D721Med (cell line): ENCODE results near the gene MCEMP1.

Source experiments
- DNase-seq: peaks from one replicate; pipeline ENCODE4 v3.0.0; 2011; ENCODE audit warnings: low spot score; ENCODE audit not compliant: insufficient read length
- FAIRE-seq: peaks from 2 replicates; lab custom pipeline; 2011; peaks lifted over from hg19 to GRCh38; lab: Jason Lieb, UNC
- CTCF ChIP-seq: IDR thresholded peaks from 2 replicates; pipeline ENCODE4 v1.5.1; 2012; ENCODE audit warnings: mild to moderate bottlenecking, control low read depth; ENCODE audit not compliant: insufficient read depth; ENCODE audit errors: missing control alignments

Gene MCEMP1, protein sequence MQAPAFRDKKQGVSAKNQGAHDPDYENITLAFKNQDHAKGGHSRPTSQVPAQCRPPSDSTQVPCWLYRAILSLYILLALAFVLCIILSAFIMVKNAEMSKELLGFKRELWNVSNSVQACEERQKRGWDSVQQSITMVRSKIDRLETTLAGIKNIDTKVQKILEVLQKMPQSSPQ

GRCh38 chr19:7676854-7677253 is at the start of gene MCEMP1:
Gene MCEMP1 (plus strand): TSS chr19:7677090. CDS start chr19:7677121, 31 bp downstream.
- FAIRE-seq: no peak
- no peak for TF ChIP-seq CTCF
- DNase-seq: no peak

GRCh38 chr19:7627166-7627565 is 49.7 kb upstream of the MCEMP1 start:
- FAIRE-seq: no peak
- no peak for TF ChIP-seq CTCF
- DNase-seq: no peak

DNA sequence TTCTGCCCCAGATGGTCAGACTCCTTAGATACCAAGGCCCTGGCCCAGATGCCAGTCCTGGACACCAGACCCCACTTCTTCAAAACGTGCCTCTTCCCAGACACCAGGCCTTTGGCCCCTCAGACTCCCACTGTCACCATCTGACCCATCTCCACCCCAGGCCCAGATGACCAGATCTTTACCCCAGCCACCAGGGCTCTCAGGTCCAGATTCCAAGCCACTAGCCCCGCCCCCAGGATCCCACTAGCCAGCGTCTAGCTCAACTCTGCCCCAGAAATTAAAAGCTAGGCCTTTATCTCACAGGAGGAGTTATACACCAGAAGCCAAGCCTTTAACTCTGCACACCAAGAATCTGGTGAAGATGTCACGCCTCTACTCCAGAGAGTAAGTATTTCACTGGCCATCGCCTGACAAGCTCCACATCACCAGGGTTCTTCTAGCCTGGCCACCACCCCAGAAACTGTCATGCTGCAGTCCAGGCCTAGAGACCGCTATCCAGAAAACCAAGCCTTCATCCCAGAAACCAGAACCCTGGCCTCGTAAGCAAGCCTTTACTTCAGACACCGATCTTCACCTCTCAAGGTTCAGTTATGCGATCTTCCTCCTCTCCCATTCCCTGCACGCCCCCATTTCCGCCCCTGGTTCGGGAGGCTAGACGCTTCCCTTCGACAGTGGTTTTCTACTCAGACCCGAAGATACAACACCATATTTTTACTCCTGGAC is 48.1 kb upstream of the MCEMP1 start:
- no peak for TF ChIP-seq CTCF
- FAIRE-seq: no peak
- DNase-seq: no peak

- DNase-seq: peak; percentile 100
- no peak for TF ChIP-seq CTCF
- peak; percentile 89 for FAIRE-seq
These were observed 47.4 kb upstream of the MCEMP1 start, which contains the start of the genes PET100 and XAB2 for GRCh38 chr19:7629347-7630054. Gene PET100 (plus strand): TSS chr19:7629793. CDS start chr19:7629834, 41 bp downstream. Gene XAB2 (minus strand): TSS chr19:7629545. CDS start chr19:7629527, 18 bp downstream.

DNA sequence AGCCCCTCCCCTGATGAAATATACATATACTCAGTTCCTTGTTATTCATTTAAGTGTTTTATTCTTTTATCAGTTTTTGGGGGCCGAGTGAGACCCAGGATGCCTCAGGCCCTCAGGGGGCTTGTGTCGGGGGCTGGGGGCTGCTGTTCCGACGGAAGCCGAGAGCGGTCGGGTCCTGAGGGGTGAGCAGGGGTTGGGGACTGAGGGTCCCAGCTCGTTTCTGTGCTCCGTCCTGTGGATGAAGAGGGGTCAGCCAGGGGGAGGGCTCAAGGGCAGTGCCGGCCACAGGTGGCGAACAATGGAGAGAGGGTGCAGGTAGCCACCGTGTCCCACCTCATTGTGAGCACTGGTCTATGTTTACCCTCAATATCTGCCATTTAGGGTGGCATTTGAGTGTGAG is 45.3 kb upstream of the MCEMP1 start:
- TF ChIP-seq CTCF: no peak
- DNase-seq (no peak), FAIRE-seq (no peak)

- no peak for FAIRE-seq
- no peak for TF ChIP-seq CTCF
- DNase-seq: no peak
These were observed 44.3 kb upstream of the MCEMP1 start for GRCh38 chr19:7632340-7633203.
